Activated T-helper 1 cell treated with anti-CD3 and anti-CD28 coated beads, Interleukin-2, amount 50 U/mL, for 16 hours (primary cell): ENCODE data around the gene CLK1.
A peak's percentile ranks its signal among the peaks of the same experiment; 100 is the strongest.
"Not testable (repeated sequence)": the region's sequence is repeated elsewhere in the genome, so short reads cannot be mapped to it uniquely, and the experiment has no call there.

Experiments
- DNase-seq, 2 donors: peaks; one replicate each; pipeline ENCODE4 v3.0.0-alpha.2; 2020; ENCODE audit warnings: low read depth in 1 of 2, low spot score in 1 of 2

Gene CLK1

GRCh38 chr2:200864176-200865034, at the start of gene CLK1:
CLK1 (minus strand) TSS chr2:200864658; CDS start chr2:200861862, 2,796 bp downstream.
- peak; percentile 95 to 96 for DNase-seq

- DNase-seq: no peak
Observed at GRCh38 chr2:200913654-200914053, 49.2 kb upstream of the CLK1 start.

GRCh38 chr2:200909958-200910357, 45.5 kb upstream of the CLK1 start:
- no peak for DNase-seq

- DNase-seq: peak in 1 of 2 donors; percentile 17
Observed at GRCh38 chr2:200905618-200906296, 41.3 kb upstream of the CLK1 start.

- DNase-seq: peak in 1 of 2 donors; percentile 47
Observed at GRCh38 chr2:200901459-200902072, 37.1 kb upstream of the CLK1 start.

- DNase-seq: no peak
Observed at GRCh38 chr2:200899482-200899881, 35.0 kb upstream of the CLK1 start.

- peak; percentile 91 to 96 for DNase-seq
Observed at GRCh38 chr2:200888704-200889625, 24.5 kb upstream of the CLK1 start, which contains the start of the genes NIF3L1 and PPIL3. NIF3L1 (plus strand) TSS chr2:200889371; CDS start chr2:200891944, 2,573 bp downstream. PPIL3 (minus strand) TSS chr2:200889077; CDS start chr2:200887615, 1,462 bp downstream.

GRCh38 chr2:200881715-200882249, 17.3 kb upstream of the CLK1 start:
- not testable (repeated sequence) for DNase-seq

GRCh38 chr2:200878289-200878880, 13.9 kb upstream of the CLK1 start:
- no peak for DNase-seq

GRCh38 chr2:200877443-200877842, 13.0 kb upstream of the CLK1 start:
- no peak for DNase-seq

GRCh38 chr2:200873560-200873959, 9.1 kb upstream of the CLK1 start:
- no peak for DNase-seq

- no peak for DNase-seq
Observed at GRCh38 chr2:200871151-200871550, 6.7 kb upstream of the CLK1 start.

- no peak for DNase-seq
Observed at GRCh38 chr2:200869014-200869413, 4.6 kb upstream of the CLK1 start.

GRCh38 chr2:200863782-200864175, 679 bp downstream of the CLK1 start:
- no peak for DNase-seq

GRCh38 chr2:200862532-200863000, 1.9 kb downstream of the CLK1 start:
- DNase-seq: peak in 1 of 2 donors; percentile 34

GRCh38 chr2:200861617-200862155, 2.8 kb downstream of the CLK1 start:
- no peak for DNase-seq

GRCh38 chr2:200860092-200860795, 4.2 kb downstream of the CLK1 start:
- no peak for DNase-seq

- DNase-seq: no peak
Observed at GRCh38 chr2:200856806-200857205, 7.7 kb downstream of the CLK1 start.

GRCh38 chr2:200852605-200853004, 11.9 kb downstream of the CLK1 start:
- no peak for DNase-seq
